ENCODE results near the gene CAMK1D. TPM values are rescaled to one million over a fixed set of nuclear protein-coding genes. Genes with fewer than 3 reads are reported as not detected.

Gene CAMK1D
- total RNA-seq, 4 donors from 2014 or later: 8.8 to 17.8 (median 13.9) TPM

DNA sequence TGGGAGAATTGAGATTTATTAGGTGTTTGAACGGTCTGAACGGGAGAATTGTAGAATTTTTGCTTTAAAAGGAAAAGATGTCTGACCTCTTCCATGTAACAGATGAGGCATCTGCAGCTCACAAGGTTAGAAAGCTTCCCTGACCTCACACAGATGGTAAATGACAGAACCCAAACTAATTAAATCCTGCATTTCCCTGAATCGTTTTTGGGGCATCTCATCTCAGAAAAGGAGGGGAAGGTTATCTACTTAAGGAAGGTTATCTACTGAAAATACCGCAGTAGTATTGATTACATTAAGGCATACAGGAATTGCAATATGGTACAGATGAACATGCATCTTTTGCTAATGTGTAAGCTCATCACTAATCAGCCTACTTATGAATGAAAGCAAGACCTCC lies 373.9 kb downstream of the CAMK1D start:
- no peak for TF ChIP-seq CTCF (IDR thresholded peaks at IDR 0.05; ENCODE audit: low read depth)

DNA sequence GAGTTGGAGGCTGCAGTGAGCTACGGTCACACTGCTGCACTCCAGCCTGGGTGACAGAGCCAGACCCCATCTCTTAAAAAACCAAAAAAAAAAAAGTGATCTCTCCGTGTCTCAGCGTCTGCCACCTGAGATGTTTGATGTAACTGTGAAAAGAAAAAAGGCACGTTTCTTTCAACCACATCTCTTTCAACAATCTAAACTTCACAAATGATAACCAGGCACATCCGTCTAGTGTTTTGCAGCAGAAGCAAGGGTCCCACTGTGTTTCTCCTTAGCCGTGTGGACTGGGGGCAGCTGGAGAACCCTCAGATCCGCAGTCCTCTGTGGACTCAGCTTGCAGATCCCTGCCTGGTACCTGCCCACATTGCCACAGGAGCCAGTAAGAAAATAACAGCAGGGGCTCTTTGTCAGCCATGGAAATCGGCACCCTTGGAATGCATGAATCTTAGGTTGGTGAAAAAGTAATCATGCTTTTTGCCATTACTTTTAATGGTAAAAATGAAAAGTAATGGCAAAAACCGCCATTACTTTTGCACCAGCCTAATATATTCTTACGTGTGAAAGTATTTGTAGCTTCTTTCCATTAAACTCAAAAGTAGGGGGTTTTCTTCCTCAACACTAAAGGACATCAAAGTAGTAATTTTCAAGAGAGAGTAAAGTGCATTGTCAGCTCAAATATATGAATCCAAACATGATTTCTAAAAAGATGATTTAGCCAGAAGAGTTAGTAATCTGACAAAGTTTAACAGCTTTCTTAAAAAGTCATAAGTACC lies 375.6 kb downstream of the CAMK1D start:
- no peak for TF ChIP-seq CTCF (IDR thresholded peaks at IDR 0.05; ENCODE audit: low read depth)

GRCh38 chr10:12726971-12727831 lies 377.9 kb downstream of the CAMK1D start:
- no peak for TF ChIP-seq CTCF (IDR thresholded peaks at IDR 0.05; ENCODE audit: low read depth)

DNA sequence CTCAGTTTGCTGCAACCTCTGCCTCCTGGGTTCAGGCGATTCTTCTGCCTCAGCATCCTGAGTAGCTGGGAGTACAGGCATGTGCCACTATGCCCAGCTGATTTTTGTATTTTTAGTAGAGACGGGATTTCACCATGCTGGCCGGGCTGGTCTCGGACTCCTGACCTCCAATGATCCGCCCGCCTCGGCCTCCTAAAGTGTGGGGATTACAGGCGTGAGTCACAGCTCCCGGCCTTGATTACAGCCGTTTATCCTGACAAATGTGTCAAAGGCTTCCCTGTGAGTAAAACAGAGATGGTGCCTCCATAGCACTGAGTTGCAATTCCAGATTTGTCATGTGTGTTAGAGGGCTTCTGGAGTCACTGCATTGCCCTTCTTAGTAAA lies 378.5 kb downstream of the CAMK1D start:
- no peak for TF ChIP-seq CTCF (IDR thresholded peaks at IDR 0.05; ENCODE audit: low read depth)

- TF ChIP-seq CTCF (IDR thresholded peaks at IDR 0.05; ENCODE audit: low read depth): no peak
Measured at GRCh38 chr10:12728494-12728893, 379.1 kb downstream of the CAMK1D start.

DNA sequence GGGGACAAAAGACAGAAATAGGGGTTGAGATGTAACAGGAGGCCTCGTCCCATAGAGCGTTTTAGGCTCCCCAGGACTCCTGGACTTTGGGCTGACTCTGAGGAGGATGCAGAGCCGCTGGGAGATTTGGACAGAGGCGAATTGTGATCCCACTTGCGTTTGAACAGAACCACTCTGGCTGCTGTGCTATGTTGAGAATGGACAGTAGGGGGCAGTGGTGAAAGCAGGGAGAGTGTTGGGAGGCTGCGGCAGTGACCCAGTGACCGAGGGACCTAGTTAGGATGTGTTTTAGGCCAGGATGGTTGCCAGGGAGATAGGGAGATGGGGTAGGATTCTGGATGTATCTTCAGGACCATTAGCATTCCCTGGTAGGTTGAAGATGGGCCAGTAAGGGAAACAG lies 380.5 kb downstream of the CAMK1D start:
- TF ChIP-seq CTCF (IDR thresholded peaks at IDR 0.05; ENCODE audit: low read depth): no peak

DNA sequence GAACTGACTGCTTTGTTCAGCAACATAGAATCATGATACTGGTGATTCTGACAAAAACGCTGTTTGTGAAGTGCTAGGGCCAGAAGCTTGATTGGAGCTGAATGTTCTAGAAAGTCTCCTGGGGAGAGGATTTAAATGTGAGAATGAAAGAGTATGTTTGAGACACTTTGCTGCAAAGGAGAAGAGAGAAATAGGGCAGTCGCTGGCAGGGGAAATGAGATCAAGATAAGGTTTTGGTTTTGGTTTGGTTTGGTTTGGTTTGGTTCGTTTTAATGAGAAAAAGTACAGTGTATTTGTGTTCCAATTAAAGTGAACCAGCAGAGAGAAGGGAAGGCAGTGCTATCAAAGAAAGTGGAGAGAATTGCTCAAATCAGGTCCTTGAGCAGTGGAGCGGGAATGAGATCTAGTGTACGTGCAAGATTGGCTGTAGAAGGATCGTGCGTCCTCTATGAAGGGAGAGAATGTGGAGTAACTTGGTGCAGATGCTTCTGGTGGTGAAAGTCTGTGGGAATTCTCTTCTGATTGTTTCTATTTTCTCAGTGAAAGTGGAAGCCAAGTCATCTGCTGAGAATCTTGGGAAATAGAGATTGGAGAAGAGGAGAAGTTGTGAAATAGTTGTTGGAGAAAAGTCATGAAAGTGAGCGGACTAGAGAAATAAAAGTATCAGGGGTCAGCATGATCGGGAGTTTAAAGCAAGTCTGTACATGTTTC lies 381.6 kb downstream of the CAMK1D start:
- TF ChIP-seq CTCF (IDR thresholded peaks at IDR 0.05; ENCODE audit: low read depth): no peak
